Superior temporal gyrus (tissue), 1 donor: ENCODE measurements around the gene HNRNPM.
"Not testable (repeated sequence)": the region's sequence is repeated elsewhere in the genome, so short reads cannot be mapped to it uniquely, and the experiment has no call there.

Experiments
- DNase-seq: peaks from one replicate; pipeline ENCODE4 v3.0.0-alpha.2; 2016; ENCODE audit errors: extremely low spot score

Gene HNRNPM

DNA sequence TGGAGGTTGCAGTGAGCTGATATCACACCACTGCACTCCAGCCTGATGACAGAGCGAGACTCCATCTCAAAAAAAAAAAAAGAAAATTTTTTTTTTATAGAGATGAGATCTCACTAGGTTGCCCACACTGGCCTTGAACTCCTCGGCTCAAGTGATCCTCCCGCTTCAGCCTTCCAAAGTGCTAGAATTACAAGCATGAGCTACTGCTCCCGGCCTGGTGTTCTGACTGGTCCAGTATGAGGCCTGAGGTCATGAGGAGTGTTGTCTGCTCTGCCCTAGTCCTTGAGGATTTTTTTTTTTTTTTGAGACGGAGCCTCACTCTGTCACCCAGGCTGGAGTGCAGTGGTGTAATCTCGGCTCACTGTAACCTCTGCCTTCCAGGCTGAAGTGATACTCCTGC is 19.4 kb upstream of the HNRNPM start:
- not testable (repeated sequence) for DNase-seq

DNA sequence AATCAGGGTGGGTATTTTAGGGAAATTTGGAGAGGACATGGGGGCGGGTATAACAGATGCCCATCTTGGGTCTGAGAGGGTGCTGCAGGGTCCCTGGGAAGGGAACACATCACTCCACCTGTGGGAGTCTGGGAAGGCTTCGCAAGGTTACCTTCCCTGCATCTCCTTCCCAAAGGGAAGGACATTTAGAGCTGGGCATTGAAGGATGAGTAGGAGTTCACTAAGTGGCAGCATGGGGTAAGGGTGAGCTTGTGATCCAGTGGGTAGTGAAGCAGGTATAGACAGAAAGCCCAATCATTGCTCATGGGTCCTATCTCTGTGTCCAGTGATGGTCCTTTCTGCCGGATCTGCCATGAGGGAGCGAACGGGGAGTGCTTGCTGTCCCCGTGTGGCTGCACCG is 18.5 kb upstream of the HNRNPM start:
- DNase-seq: no peak

DNA sequence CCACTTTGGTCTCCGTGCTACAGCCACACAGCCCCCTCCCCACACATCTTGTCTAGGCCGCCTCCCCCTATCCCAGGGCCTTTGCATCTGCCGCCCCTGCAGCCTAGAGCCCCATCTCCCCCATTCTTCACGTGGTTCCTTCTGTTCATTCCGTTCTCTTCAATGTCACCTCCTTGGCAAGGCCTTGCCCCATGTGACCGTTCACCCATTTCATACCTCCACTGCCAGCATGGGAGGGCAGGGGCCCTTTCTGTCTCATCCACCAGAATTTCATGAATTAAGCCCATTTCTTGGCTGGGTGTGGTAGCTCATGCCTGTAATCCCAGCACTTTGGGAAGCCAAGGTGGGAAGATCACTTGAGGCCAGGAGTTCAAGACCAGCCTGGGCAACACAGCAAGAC is 15.7 kb upstream of the HNRNPM start:
- DNase-seq: no peak

DNA sequence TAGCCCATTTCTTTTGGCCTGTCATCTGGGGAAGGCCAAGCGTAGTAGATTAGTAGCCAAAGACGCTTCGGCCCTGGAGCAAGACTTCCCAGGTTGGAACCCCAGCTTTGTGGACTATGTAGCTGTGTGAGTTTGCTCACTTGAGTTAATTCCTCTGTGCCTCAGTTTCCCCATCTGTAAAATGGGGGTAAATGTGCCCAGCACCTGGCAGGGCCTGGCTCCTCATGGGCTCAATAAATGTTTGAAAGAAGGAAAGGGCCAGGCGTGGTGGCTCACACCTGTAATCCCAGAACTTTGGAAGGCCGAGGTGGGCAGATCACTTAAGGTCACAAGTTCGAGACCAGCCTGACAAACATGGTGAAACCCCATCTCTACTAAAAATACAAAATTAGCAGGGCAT is 14.9 kb upstream of the HNRNPM start:
- DNase-seq: no peak

DNA sequence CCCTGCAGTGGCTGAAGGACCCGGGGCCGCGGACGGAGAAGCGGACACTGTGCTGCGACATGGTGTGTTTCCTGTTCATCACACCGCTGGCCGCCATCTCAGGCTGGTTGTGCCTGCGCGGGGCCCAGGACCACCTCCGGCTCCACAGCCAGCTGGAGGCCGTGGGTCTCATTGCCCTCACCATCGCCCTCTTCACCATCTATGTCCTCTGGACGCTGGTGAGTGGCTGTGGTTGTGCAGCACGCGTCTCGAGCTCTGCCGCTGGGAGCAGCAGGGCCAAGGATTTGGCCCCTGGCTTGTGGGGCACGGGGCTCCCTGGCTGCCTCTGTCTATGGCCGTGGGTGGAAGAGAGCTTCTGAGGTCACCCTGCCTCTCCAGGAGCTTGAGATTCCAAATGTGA is 14.1 kb upstream of the HNRNPM start:
- DNase-seq: no peak

DNA sequence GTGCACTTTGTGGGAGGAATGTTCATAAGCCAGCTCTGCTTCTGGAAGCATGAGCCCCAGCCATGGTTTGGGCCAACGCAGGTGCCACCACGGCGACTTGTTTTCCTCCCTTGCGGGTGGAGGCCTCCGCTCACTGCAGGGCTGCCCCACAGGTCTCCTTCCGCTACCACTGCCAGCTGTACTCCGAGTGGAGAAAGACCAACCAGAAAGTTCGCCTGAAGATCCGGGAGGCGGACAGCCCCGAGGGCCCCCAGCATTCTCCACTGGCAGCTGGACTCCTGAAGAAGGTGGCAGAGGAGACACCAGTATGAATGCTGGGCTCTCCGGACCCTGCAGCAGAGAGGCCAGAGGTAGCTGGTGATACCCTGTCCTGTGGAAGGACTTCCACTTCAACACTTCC is 6.5 kb upstream of the HNRNPM start:
- DNase-seq: no peak

DNA sequence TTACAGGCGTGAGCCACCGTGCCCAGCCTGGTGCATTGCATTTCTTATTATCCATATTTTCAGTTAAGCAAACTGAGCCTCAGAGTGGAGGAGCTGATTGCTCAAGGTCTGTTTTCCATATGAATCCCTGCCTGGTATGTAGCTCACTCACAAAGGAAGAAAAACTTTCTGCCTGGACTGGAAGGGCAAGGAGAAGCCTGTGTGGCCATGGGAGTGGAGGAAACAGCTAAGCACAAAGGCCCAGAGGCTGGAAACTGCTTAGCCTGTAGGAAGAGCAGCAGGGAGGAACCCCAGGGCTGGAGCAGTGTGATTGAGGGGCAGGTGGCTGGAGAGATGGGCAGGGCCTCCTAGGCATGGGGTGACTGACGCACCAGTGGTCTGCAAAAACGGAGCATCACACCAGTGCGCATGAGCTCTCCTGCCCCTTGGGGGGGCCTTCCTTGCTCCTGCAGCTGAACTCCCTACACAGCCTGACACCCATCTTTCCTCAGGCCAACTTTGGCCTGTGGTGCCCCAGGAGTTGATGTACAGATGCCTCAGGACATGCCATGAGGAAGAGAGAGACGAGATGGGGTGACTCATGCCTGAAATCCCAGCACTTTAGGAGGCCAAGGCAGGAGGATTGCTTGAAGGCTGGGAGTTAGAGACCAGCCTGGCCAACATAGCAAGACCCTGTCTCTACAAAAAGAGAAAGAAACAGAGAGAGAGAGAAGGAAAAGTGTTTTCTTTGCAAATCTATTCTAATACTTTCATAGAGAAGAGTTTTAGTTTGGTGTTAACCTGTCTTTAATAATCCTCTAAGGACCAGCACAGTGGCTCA is 2.8 kb upstream of the HNRNPM start:
- DNase-seq: no peak

DNA sequence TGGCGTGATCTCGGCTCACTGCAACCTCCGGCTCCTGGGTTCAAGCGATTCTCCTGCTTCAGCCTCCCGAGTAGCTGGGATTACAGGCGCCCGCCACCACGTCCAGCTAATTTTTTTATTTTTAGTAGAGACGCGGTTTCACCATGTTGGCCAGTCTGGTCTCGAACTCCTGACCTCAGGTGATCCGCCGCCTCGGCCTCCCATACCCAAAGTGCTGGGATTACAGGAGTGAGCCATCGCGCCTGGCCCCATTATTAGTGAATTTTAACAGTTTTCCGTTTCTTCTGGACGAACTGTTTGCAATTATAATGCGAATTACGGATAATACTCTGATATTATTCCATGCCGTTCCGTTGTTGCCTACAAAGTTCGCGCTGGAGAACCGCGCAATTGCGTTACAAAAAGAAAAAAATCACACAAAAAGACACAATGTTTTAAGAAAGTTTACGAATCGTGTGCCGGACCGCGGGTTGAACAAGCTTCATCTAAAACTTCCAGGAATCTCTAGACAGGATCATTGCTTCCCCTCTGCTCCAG is 567 bp upstream of the HNRNPM start:
- peak; percentile 24 for DNase-seq

DNA sequence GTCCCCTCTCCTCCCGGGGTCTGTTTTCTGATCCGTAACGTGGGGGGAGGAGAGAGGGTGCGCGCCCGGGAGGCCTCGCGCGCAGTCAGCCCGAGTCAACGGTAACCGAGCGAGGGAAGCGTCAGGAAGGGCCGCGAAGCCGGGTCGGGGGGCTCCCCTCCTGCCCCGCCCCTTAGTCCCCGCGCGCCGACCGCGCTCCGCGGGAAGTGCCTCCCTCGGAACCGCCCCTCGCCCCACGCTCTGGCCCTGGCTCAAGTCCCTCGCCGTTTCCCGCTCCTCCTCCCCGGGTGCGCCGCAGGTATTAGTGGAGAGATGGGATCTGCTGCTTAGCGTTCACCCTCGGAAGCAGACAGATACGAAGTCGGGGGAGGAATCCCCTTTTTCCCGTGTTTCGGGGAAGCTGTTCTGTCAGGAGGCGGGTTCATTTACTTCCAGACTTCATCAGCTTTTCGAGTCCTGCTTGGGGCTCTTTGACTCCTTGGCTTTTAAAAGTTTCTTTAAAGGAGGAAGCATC is 770 bp downstream of the HNRNPM start:
- no peak for DNase-seq

DNA sequence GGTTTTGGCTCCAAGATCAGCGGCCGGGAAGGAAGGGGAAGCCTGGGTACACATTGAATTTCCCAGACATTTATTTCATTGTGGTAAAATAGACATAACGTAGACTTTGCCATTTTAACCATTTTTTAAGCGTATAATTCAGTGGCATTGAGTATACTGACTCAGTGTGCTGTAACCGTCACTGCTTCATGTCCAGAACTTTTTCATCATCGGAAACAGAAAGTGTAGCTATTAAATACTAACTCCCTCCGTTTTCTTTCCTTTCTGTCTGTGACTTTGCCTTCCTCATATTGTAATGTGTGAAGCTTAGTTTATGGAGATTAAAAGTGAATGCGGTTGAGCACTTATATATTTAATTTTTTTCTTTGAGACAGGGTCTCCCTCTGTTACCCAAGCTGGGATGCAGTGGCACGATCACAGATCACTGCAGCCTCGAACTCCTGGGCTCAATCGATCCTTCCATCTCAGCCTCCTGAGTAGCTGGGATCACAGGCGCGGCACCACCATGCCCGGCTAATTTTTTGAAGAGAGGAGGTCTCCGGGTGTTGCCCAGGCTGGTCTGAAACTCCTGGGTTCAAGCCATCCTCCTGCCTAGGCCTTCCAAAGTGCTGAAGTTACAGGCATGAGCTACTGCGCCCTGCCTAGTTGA is 1.4 kb downstream of the HNRNPM start:
- DNase-seq: no peak

DNA sequence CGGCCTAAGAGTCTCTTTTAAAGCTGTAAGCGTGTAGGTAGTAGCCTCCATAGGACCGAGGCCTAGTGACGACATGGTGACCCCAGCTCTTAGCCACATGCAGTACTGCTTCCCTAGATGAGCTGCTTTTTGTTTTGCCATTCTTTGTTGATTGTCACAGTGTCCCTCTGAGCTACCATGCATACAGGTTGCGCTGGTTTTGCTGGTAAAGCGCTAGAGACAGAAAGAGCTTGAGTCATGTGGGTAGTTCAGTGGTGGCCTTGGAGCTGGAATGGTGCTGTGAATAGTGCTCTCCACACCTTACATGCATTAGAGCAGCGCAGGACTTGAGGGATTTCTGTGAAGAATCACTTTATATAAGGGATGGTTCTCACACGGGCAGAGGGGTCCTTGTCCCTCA is 5.1 kb downstream of the HNRNPM start:
- DNase-seq: no peak

DNA sequence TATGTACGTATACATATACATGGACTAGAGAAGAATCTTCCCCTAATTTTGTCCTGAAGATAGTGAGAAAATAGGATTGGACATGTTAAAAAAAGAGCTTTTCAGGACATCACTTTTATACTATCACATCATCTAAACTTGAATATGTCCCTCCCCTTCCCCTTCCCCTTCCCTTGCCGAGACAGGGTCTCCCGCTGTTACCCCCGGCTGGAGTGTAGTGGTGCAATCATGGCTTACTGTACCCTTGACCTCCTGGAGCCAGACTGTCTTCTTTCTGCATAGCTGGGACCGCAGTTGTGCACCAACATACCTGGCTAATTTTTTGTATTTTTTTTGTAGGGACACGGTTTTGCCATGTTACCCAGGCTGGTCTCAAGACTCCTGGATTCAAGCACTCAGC is 6.6 kb downstream of the HNRNPM start:
- DNase-seq: no peak

DNA sequence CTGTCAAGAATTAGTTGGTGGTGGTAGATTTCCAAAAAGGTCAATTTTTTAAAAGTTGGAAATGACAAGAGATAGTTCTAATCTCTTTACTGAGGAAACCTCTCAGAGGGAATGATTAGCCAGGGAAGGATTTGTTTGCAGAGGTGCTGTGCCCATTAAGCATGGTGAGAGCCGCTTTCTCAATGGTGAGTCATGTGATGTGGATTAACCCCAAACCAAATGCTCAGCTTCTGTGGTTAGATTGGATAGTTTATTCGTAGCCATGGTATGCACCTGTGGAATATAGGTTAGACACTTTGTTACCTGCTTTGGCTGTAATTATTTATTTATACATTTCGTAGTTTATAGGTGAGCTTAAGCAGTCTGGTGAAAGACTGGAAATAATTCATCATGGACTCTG is 7.1 kb downstream of the HNRNPM start:
- DNase-seq: no peak

DNA sequence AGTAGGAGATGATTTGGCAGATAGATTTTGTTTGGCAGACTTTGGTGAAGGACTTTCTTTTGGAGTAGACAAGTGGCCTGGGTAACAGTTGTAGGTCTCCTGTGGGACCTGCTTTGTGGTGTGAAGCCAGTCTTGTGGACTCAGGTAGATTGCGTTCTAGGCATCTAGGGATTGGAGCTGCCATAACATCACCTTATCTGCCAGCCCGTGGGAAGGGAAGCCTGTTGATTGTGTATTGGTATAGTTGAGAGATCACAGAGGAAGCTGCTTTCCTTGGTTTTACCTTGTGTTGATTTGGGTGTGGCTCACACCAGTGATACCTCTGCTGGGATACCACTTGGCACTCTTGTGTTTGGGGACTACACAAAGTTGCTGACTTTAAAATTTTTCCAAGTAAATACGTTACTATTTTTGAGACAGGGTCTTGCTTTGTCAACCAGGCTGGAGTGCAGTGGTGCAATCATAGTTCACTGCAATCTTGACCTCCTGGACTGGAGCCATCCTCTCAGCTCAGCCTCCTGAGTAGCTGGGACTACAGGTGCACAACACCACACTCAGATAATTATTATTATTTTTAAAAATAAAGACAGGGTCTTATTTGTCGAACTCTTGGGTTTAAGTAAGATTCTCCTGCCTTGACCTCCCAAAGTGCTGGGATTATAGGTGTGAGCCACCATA is 7.8 kb downstream of the HNRNPM start:
- DNase-seq: no peak

DNA sequence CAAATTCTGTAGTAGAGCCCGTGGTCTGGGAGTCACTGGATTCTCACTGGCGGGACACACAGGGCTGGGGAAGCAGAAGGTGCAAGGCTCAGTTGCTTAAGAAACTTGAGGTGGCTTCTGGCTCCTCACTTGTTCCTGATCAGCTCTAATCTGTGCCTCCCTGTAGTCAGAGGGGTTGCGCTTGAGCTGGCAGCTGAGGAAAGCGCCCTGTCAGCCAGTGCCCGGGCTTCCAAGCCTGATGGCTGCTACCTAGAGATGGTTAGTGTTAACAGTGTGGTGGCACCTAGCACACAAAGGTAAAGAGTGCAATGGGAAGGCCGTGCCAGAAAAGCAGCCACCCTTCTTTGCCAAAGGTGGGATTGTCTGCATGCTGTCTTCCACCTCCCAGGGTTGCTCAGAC is 8.8 kb downstream of the HNRNPM start:
- DNase-seq: no peak

DNA sequence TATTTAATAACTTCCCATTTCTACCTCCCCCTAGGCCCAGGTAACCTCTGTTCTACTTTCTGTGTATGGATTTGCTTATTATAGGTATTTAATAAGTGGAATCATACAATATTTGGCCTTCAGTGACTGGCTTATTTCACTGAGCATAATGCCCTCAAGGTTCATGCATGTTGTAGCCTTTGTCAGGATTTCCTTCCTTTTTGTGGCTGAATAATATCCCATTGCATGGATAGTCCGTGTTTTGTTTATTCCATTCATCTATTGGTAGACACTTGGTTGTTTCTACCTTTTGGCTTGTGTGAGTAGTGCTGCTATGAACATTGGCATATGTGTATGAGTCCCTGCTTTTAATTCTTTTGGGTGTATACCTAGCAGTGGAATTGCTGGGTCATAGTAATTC is 9.4 kb downstream of the HNRNPM start:
- no peak for DNase-seq

DNA sequence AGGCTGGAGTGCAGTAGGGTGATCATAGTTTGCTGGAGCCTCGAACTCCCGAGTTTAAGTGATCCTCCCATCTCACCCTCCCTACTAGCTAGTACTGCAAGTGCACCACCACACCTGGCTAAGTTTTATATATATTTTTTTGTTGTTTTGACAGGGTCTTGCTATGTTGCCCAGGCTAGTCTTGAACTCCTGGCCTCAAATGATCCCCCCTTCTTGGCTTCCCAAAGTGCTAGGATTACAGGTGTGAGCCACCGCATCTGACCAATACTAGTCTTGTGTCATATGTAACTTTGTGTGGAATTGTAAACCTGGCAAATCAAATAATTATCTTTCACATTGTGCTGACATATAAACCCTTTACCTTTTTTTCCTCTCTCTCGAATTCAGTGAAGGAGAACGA is 10.2 kb downstream of the HNRNPM start:
- DNase-seq: no peak

DNA sequence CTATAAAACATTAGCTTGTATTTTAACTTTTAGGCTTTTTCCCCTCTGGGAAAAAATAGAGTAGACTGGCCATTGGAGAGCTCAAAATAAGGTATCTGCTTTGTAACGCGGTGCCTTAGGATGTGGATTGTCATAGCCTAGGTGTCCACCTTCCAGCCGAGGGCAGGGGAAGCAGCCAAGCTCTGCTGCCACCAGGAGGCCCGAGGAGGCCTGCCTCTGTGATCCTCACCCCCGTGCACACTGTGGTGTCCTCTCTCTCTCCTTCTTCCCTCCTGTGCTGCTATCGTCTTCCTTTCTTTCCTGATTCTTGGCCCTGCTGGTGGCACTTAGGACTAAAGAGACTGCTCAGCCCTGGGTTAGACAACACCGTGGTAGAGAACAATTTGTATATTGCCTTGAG is 11.3 kb downstream of the HNRNPM start:
- no peak for DNase-seq

DNA sequence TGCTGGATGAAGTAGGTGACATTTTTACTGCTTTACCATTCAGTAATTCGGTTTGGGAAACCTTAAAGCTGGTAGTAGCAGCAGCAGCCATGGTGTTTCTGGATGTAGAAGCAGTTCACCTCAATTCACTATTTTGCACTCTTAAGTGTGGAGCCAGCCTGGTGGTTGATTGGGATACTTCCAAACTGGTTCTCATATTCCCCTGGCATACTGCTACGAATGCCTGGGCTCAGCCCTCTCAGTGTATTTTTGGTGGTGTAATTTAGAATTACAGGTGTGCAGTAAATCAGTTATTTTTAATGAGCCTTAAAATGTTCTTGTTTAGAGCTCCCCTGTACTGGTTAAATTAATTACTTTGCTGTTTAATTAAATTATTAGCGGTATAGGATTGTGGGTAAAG is 12.4 kb downstream of the HNRNPM start:
- DNase-seq: no peak

DNA sequence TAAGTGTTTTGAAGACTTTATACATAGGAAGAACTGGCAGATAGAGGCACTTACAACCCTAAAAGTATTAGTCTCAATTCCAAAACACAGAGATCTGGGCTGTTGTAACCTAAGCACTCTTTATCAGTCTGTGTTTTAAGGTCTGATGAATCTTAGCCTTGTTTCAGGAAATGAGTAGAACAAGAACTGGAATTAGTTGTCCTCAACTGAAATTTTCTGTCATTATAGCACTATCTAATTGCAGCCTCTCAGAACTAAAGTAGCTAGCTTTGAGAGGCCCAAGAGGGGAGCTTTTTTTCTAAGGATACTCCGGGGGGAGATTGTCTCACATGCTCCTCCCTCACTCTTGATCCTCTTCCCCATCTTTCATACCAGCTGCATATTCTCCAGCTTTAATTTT is 13.1 kb downstream of the HNRNPM start:
- DNase-seq: no peak

DNA sequence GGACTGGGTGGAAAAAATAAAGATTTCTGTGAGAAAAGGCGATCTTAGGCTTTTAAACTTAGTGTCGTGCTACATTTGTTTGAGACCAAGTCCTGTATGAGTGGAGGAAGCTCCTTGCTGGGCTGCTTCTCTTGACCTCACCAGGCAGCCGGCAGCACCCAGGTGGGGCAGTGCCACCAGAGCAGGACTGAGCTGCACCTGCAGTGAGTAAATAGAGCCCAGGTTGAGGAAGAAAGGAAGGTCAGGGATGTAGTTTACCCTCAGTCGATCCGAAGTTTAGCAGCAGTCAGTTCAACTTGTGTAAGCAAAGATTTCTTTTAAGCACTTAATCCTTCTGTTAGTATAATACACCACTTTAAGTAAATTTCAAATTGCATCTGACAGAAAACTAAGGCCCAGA is 13.6 kb downstream of the HNRNPM start:
- DNase-seq: no peak

DNA sequence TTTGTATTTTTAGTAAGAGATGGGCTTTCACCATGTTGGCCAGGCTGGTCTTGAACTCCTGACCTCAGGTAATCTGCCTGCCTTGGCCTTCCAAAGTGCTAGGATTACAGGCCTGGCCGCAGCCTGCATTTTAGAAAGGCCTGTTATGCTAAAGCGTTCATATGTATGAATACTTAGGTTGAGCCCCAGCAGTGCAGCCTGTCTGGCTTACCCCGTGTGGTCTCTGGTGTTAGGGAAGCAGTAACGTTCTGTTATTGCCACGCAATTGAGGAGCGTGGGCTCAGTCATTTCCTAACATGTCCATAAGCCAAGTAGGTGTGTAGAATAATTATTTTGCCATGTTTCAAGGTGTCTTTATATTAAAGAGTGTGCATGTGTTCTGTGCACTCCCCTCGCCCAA is 14.3 kb downstream of the HNRNPM start:
- DNase-seq: no peak
